GM21825 (cell line): ENCODE results near the gene LHFPL3.

Experiments
- ATAC-seq: cut with Tn5 transposase; IDR thresholded peaks from one replicate; pipeline ENCODE4 v1.9.1; 2021; ENCODE audit warnings: mild to moderate bottlenecking, moderate library complexity; ENCODE audit not compliant: unreplicated experiment

LHFPL3 gene

GRCh38 chr7:104838537-104839299, 510.3 kb downstream of the LHFPL3 start:
- ATAC-seq, result peak; percentile 63

- no peak for ATAC-seq
Observed at GRCh38 chr7:104839842-104840241, 511.4 kb downstream of the LHFPL3 start.

GRCh38 chr7:104841798-104842197, 513.4 kb downstream of the LHFPL3 start:
- no peak for ATAC-seq

- no peak for ATAC-seq
Observed at GRCh38 chr7:104843198-104843597, 514.8 kb downstream of the LHFPL3 start.

- no peak for ATAC-seq
Observed at GRCh38 chr7:104845557-104845956, 517.2 kb downstream of the LHFPL3 start.

- no peak for ATAC-seq
Observed at GRCh38 chr7:104846731-104847130, 518.3 kb downstream of the LHFPL3 start.

GRCh38 chr7:104848138-104848990, 520.0 kb downstream of the LHFPL3 start:
- ATAC-seq, result no peak

- ATAC-seq, result no peak
Observed at GRCh38 chr7:104850374-104850773, 522.0 kb downstream of the LHFPL3 start.

GRCh38 chr7:104851268-104851667, 522.9 kb downstream of the LHFPL3 start:
- no peak for ATAC-seq

- no peak for ATAC-seq
Observed at GRCh38 chr7:104852386-104852785, 524.0 kb downstream of the LHFPL3 start.

- ATAC-seq, result no peak
Observed at GRCh38 chr7:104855861-104856260, 527.5 kb downstream of the LHFPL3 start.

- peak; percentile 74 for ATAC-seq
Observed at GRCh38 chr7:104857458-104858425, 529.3 kb downstream of the LHFPL3 start.

GRCh38 chr7:104859754-104860426, 531.5 kb downstream of the LHFPL3 start:
- no peak for ATAC-seq

GRCh38 chr7:104861729-104862390, 533.5 kb downstream of the LHFPL3 start:
- ATAC-seq, result no peak

- ATAC-seq, result no peak
Observed at GRCh38 chr7:104862719-104863118, 534.3 kb downstream of the LHFPL3 start.

- ATAC-seq, result no peak
Observed at GRCh38 chr7:104873401-104873800, 545.0 kb downstream of the LHFPL3 start.

GRCh38 chr7:104878577-104878976, 550.2 kb downstream of the LHFPL3 start:
- ATAC-seq, result peak; percentile 86

- no peak for ATAC-seq
Observed at GRCh38 chr7:104883248-104883717, 554.9 kb downstream of the LHFPL3 start.

- ATAC-seq, result peak; percentile 86
Observed at GRCh38 chr7:104883718-104884452, 555.5 kb downstream of the LHFPL3 start.
